BJ (cell line): ENCODE measurements around the gene SMIM36. TPM values are rescaled to one million over a fixed set of nuclear protein-coding genes. Genes with fewer than 3 reads are reported as not detected.

ENCODE experiments used
- CTCF ChIA-PET: fragments of 350-600 bp; formaldehyde crosslinking; extraction: SDS; loops from one replicate; lab custom pipeline; 2021; ENCODE audit warnings: antibody characterized with exemption, inconsistent platforms; lab: Yijun Ruan, JAX
- POLR2A ChIA-PET: fragments of 300-600 bp; sonication (Branson Sonifier 250); formaldehyde crosslinking; extraction: SDS; loops from one replicate; lab custom pipeline; 2021; ENCODE audit warnings: antibody characterized with exemption; lab: Charles Lee
- DNase-seq: peaks from one replicate; pipeline ENCODE4 v3.0.0-alpha.2; 2011; ENCODE audit warnings: low read depth
- H3K27me3 ChIP-seq: 2 replicates; pipeline ENCODE4 v1.6.0; 2011; ENCODE audit warnings: low read length; ENCODE audit not compliant: control insufficient read depth, insufficient read depth
- H3K36me3 ChIP-seq: 2 replicates; pipeline ENCODE4 v1.5.1; 2011; ENCODE audit warnings: low read length; ENCODE audit not compliant: control insufficient read depth, insufficient read depth
- H3K4me3 ChIP-seq: 2 replicates; pipeline ENCODE4 v1.5.1; 2011; ENCODE audit warnings: low read depth, mild to moderate bottlenecking, control low read depth, low read length
- polyA plus RNA-seq: library from polyadenylated mRNA; depleted of rRNA; stranded (reverse); fragments of >200 nt; gene quantifications from 2 replicates; pipeline ENCODE4 v1.2.3, GENCODE V29; 2011
- TF ChIP-seq, protein P1 (sequence below): IDR thresholded peaks from 2 replicates; pipeline ENCODE4 v1.5.1; 2011; ENCODE audit warnings: low read depth, mild to moderate bottlenecking, control low read depth, inconsistent platforms, low read length, moderate library complexity; ENCODE audit not compliant: insufficient read depth

SMIM36 gene
- polyA plus RNA-seq, 1 experiment, result not detected

DNA sequence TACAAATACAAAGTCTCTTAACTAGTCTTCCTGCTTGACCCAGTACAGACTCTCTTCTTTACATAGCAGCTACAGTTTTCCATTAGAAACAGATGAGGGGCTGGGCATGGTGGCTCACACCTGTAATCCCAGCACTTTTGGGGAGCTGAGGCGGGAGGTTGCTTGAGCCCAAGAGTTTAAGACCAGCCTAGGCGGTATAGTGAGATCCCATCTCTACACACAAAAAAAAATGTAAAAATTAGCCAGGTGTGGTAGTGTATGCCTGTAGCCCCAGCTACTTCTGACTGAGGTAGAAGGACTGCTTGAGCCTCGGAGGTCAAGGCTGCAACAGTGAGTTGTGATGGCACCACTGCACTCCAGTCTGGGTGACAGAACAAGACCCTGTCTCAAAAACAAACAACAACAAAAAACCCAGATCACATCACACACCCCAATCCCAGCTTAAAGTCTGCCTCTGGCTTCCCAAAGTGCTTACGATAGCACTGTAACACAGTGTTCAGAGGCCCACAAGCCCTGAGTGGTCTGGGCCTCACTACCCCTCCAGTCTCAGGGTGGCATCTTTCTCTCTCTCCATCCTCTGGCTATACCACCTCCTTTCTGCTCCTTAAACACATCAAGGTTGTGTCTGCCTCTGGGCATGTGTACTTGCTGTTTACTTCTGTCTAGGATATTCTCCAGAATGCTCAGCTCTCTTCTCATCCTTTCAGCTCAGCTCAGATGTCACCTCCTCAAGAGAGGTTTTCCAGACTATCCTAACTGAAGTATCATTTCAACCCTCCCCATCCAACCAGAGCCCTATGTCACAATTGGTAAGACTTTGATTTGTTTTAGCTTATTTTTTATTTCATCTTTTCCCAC is 93.6 kb downstream of the SMIM36 start:
- no peaks in the 10 kb centered on the region for H3K27me3 ChIP-seq
- ChIA-PET POLR2A (interaction anchor here (0.7 kb wide), 1 partner anchor 29 kb away, joined by 3 read pairs; no protein-coding TSS in a partner anchor), CTCF (no interaction called here)
- no peak overlapping the region for H3K4me3 ChIP-seq
- TF ChIP-seq, protein P1, sequence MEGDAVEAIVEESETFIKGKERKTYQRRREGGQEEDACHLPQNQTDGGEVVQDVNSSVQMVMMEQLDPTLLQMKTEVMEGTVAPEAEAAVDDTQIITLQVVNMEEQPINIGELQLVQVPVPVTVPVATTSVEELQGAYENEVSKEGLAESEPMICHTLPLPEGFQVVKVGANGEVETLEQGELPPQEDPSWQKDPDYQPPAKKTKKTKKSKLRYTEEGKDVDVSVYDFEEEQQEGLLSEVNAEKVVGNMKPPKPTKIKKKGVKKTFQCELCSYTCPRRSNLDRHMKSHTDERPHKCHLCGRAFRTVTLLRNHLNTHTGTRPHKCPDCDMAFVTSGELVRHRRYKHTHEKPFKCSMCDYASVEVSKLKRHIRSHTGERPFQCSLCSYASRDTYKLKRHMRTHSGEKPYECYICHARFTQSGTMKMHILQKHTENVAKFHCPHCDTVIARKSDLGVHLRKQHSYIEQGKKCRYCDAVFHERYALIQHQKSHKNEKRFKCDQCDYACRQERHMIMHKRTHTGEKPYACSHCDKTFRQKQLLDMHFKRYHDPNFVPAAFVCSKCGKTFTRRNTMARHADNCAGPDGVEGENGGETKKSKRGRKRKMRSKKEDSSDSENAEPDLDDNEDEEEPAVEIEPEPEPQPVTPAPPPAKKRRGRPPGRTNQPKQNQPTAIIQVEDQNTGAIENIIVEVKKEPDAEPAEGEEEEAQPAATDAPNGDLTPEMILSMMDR, result no peak
- DNase-seq, result no peak
- H3K36me3 ChIP-seq, result no peaks in the 10 kb centered on the region

DNA sequence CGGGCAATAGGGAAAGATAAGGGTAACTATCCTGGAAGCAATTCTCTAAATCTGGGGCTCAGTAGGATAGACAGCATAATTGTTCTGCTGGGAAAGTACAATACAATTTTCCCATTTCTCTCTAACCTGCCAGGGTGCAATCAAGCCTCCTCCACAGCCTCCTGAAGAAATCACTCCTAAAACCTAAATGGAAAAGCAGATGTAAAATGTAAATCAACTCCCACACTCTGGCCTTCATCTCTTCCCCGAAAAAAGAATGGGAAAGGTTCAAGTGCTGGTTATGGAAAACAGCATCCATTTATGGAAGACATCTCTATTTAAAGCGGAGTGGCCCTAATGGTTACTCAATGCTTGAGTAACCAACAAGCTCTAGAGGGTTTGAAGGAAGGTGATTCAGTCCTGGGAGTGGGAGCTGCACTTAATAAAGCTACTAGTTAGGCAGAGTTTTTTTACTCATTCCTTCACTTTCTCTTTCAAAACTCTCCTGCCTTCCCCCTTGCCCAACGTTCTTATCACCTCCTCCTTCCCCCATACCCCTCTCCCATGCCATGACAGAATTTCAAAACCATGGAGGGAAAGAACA is 94.7 kb downstream of the SMIM36 start:
- TF ChIP-seq, protein P1, result no peak
- Histone ChIP-seq H3K4me3 (no peak overlapping the region), H3K27me3 (no peaks in the 10 kb centered on the region), H3K36me3 (no peaks in the 10 kb centered on the region)
- DNase-seq, result no peak
- CTCF ChIA-PET, result interaction anchor here (0.8 to 1.5 kb wide), 2 partner anchors 11 to 98 kb away, joined by 3 to 7 read pairs; no protein-coding TSS in a partner anchor
- POLR2A ChIA-PET, result no interaction called here

DNA sequence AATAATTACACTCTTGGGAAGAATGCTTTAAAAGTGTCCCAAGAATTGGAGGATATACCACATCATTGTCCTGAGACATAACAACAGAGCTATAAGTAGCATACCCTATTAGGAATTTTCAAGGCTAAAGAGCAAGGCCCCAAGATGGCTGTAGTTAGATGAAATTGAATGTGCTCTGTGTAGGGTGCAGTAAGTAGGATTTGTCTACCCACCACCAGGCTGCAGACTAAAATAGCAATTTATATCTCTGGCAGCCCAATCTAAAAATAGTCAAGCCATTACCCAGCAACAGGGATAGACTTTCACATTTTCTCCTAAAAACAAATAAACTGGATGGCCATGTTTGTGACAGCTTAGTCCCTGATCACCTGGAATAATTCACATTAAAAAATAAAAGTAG is 95.3 kb downstream of the SMIM36 start:
- ChIA-PET CTCF (interaction anchor here (0.8 to 1.5 kb wide), 2 partner anchors 11 to 98 kb away, joined by 3 to 7 read pairs; no protein-coding TSS in a partner anchor), POLR2A (no interaction called here)
- H3K4me3 ChIP-seq, result no peak overlapping the region
- no peaks in the 10 kb centered on the region for H3K36me3 ChIP-seq
- DNase-seq, result no peak
- TF ChIP-seq, protein P1, result no peak
- H3K27me3 ChIP-seq, result no peaks in the 10 kb centered on the region

DNA sequence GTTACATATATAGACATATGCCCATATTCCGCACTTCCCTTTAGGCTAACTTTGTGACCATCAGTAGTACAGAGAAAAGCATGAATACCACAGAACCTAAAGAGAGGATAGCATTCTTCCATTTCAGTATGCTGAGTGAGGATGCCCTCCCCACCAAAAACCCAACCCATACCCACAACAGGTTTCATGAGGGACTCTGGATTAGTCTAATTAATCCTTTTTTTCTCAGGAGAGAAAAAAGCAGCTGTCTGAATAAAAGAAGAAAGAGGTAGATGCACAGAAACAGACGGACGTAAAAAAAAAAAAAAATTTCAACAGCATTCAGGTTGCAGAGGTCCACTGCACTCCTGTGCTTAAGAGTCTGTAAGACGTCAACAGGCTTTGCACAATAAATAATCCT is 96.3 kb downstream of the SMIM36 start:
- CTCF ChIA-PET, result interaction anchor here (0.6 kb wide), 1 partner anchor 114 kb away, joined by 3 read pairs; no protein-coding TSS in a partner anchor
- POLR2A ChIA-PET, result no interaction called here
- H3K27me3 ChIP-seq, result no peaks in the 10 kb centered on the region
- H3K36me3 ChIP-seq, result no peaks in the 10 kb centered on the region
- no peak for DNase-seq
- TF ChIP-seq, protein P1, result no peak
- H3K4me3 ChIP-seq, result no peak overlapping the region

DNA sequence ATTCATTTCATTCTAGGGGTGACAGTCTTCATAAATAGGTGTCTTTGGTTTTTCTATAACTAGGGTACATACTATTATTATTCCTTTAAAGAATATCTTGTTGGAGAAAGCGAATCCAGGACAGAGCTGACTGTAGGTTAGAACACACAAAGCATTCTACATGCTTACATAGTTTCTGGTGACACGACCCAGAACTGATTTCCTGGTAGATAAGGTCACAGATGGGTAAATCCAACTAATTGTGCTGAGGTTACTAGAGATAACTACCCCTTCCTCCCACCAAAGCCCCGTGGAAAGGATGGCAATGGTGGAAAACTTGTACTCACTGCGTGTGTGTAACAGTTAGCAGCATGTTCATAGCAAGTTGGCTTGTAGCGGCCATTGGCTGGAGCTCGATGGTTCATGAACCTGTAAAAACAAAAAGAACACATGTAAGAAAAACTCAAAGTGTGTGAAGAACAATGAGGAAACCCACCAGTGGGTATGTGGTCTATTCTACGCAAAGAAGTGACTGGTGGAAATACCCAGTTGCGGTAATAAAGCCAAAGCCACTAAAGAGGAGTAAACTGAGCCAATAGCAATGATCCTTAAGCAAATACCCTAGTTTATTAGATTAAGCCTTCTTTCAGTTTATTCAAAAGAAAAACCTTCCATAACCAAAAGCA is 97.3 kb downstream of the SMIM36 start:
- CTCF ChIA-PET, result no interaction called here
- Histone ChIP-seq H3K4me3 (no peak overlapping the region), H3K36me3 (no peaks in the 10 kb centered on the region), H3K27me3 (no peaks in the 10 kb centered on the region)
- TF ChIP-seq, protein P1, result no peak
- no peak for DNase-seq
- POLR2A ChIA-PET, result no interaction called here
